Inflammatory macrophage treated with lipopolysaccharide for 1 hour (primary cell): ENCODE data around the gene DCP2.

Experiments
- DNase-seq, 2 donors: peaks; one replicate each; pipeline ENCODE4 v3.0.0-alpha.2; 2020 to 2022

Gene DCP2

DNA sequence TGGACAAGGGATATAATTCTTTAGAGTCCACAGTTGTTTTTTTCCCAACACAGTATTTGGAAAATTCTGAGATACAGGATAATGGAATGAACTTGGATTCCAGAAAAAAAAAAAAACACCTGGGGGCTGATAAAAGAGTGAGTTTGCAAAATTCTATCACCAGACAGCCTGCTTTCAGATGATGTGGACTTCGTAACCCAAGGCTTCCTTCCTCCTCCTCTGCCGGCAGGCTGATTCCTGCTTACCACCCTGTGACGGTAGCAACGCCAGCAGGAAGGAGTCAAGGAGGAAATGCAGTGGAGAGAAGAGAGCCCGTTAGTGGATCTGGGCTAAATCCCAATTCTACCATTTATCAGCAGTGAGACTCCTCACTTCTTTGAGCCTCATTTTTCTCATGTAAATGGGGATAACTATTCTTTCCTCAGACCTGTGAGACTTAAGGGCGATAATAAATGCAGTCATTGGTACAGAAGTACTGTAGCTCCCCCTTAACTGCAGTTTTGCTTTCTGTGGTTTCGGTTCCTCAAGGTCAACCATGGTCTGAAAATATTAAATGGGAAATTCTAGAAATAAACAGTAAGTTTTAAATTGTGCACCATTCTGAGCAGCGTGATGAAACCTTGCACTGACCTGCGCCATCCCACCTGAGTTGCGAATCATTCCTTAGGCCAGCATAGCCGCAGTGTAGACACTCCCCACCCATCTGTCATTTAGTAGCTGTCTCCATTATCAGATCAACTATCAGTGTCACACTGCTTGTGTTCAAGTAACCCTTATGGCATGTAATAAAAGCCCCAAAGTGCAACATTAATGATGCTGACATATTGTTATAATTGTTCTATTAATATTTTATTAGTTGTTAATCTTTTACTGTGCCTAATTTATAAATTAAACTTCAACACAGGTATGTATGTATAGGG, 71.4 kb downstream of the DCP2 start:
- DNase-seq, result peak; percentile 26 to 51

DNA sequence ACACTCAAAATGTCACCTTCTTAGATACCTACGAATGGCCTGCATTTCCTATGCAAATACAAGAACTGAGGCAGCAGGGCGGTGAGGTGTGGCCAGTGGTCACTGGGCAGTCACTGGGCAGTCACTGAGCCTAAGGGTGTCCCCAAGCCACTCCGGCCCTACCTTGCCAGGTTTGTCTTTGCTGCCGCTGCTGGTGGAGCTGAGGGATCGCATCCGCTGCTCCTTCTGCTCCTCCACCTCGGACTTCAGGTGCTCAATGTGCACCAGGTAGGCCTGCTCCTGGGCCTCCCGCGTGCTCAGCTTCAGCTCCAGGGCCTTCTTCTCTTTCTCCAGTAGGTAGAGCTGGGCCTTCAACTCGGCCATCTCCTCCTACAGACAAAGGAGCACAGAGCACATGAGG, 72.3 kb downstream of the DCP2 start:
- no peak for DNase-seq

DNA sequence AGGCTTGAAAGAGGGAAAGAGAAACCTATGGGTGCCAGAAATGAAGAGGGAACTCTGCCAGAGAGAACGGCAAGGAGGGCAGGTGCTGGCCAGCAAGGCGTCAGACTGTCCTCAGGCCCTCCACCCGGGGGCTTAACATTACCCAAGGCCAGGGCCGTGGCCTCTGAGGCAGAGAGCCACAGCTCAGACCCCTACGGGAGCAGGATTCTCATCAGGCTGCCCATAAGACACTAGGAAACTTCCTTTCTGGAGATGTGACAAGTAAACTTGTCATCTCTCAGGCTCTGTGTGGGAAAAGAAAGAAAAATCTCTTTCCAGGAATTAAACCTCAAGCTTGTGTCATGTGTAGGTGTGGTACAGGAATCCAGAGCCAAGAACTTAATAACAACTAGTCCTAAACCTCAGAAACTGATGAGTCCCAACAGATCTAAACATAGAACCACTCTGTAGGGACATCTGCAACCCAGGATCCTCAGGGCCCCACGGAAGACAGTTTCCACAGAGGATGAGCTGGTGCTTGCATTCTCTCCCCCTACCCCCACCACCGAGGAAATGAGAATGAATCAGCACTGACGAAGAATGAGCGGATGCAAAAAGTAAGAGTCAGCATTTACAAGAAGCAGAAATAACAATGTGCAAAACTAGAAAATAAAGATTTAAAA, 74.3 kb downstream of the DCP2 start:
- DNase-seq, result peak; percentile 10 to 35

DNA sequence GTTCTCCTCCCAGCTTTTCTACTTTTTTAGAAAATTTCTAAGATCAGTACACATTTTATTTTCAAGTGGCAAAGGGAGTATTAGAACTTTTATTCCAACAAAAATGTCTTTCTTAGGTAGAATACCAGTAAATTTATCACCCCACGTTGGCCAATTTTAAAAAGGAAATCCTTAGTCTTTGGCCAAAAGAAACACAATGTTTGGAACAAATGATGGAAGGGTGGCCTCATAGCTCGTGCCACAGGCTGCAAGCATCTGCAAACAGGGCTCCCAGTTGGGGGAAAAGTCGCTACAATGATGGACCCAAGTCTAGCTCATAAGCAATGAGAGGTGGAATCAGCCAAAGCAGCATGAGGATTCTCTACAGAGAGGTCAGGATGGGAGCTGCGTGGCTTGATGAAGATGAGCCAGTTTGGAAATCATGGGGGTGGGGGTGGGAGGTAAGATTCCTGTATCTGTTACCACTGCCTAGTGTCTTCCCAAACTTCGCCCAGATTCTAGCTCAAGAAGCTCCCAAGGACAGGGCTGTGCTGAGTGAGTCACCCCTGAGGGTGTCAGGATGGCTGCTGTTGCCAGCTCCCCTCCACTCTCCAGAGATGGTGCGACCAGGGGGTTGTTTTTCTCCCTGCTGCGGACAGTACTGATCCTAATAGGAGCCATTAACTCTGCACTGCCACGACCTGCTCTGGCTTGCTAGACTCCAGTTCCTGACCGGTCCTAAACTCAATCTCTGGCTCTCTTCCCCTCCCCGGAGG, 75.6 kb downstream of the DCP2 start:
- no peak for DNase-seq

DNA sequence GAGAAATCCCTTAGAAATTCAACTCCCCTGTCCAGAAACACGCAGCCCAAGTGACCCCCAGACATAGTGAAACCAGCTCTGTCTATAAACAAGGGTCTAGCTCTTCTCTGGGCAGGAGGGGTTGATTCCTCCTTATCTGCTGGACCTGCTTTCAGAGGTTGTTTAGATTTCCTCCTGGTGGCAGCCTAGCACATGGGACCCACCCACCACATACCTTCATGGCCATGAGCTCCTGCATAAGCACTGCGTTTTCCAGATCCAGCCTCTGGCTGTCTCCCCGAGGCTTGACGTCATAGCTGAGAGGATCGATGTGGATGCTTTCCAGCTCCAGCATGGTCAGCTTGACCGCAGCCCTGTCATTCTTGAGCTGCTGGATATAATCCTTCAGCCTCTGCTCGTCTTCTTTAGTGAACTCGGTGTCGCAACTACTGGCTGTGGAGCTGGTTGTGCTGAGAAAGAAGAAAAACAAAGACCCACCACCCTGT, 77.0 kb downstream of the DCP2 start:
- no peak for DNase-seq

DNA sequence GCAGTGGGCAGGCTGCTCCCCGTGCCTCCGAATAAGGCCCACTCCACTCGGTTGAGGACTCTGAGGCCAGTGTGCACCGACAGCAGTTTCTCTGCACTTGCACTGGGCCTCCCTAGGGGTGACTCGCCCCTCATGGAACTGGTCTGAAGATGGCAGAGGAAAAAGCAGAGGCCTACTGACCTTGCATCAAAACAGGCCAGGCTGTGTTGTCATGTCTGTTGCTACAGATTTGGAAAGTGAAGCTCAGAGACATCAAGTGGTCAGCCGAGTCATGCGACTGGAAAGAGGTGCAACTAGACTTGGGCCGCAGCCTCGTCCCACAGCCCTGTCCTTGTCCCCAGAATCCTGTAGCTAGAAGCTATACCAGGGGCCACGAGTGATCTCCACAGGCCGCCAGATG, 78.3 kb downstream of the DCP2 start:
- no peak for DNase-seq

DNA sequence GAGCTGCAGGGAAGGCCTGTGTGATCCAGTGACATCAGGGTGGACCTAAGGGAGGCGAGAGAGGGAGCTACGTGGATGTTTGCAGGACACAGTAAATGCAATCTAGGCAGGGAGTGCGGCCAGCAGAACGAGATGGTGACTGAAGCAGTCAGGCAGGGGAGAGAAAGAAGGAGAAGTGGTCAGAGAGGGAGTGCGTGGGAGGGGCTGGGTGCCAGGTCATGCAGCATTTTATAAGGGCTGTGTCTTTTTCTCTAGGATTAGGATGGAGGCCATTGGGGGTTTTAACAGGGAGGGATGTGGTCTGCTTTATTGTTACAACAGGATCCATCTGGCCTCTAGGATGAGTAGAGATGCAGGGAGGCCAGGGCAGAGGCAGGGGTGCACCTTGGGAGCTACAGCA, 80.4 kb downstream of the DCP2 start:
- DNase-seq, result peak; percentile 16 to 20

DNA sequence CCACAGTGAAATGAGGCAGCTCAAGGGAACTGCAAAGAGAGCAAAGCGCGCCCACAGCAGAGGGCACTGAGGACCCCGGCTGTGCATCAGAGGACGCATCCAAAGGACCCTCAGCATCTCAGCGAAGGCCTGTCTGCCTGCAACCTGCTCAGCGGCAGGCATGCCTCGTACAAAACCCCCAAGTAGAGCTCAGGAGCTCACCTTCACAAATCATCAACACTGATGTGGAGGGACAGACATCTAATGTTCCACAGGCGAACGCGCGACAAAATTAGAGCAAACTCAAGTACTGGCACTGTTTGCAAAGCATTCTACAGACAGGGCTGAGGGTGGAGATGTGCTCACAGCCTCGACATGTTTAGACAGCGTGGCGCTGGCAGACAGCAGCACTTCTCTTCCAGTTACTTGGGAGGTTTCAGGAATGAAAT, 81.0 kb downstream of the DCP2 start:
- DNase-seq, result no peak

DNA sequence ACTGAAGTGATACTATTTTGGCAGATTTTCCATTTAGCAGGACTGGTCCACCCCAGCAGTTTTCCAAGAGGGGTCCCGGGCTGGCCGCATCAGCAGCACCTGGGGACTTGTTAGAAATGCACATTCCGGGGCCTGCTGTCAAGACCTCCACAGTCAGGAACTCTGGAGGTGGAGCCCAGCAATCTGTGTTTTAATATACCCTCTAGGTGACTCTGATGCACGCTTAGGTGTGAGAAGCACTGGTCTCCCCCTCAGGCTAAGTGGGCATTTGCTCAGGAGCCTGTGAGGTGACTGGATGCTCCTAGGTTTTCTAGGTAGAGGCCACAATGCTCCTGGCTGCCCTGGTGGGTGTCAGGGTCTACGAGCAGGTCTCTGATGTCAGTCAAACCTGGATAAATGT, 81.7 kb downstream of the DCP2 start:
- no peak for DNase-seq

DNA sequence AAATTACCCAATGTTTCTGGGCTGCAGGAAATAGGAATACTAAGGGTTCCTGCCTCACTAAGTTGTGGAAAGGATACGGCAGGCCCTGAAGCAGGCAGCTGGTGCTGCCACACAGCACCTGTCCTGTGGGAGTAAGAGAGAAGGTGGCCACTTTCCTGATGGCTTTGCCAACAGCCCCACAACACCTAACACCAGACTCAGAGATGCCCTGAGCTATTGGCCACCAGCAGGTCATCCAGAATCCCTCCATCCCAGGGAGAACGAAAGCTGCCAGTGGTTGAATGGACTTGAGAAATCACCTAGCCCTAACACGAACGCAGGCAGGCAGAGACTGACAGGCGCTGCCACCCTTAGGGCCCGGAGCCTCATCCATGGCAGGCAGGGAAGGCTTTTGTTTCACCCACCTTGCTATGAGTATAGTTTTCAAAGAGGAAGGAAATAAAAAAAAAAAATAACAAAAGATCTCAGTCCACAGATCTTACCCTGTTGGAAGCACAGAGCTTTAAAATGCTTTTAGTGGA, 82.2 kb downstream of the DCP2 start:
- DNase-seq, result no peak

DNA sequence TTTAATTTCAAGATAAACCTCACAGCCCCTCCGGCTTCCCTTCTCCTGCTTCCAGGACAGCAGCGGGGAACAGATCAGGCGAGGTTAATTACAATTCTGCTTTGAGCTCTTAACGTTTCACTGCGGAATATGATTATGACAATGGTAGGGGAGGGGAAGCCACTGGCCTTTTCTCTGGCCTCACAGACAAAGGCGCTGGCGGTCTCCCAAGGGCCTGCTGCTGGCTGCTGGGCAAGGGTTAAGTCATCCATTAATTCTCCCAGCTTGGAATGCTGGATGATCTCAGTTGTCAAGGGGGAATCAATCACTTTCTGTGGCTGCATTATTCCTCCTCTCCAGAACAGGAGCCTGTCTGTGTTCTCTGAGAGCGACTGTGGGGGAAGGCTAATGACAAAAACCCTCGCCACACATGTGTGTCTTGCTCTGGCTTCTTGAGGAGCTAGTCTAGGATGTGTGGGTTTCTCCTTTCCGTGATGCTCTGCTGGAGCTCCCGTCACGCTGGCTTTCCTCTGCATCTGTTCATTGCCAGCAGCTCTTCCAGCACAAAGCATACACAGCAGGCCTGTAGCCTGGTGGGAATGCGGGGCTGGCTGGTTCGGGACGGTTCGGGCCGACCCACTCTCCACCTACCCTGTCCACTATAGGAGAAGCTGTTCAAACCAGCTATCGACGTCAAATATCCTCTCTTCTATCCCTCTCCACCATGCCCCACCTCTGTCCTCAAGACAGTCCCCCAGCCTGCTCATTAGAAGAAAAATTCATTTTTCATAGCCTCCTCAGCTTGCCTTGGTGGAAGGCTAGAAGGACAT, 82.8 kb downstream of the DCP2 start:
- DNase-seq, result no peak

DNA sequence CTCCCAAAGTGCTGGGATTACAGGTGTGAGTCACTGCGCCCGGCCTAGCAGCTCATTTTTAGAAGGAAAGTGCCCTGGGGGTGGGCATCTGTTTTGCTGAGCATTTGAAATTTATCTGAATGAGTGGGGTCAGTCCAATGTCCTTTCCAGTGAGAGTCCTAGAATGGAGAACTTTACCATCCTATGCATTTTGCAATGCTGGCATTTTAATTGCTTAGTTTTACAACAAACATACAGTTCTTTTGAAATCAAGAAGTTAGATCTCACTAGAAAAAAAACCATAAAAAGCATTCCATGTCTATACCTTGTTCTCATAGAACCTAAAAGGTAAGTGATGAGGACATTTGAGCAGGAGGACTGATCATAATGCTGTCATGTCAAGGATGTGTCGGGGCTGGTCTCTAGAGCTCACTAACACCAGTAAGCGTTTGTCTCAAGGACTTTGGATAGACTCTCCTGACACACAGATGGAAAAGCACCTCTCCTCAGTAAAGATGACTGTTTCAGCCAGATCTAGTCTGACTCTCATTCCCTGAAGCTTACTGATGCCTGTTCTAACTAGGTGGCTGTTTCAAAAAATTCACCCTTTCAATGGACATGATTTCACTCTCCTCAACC, 83.9 kb downstream of the DCP2 start:
- DNase-seq, result no peak

DNA sequence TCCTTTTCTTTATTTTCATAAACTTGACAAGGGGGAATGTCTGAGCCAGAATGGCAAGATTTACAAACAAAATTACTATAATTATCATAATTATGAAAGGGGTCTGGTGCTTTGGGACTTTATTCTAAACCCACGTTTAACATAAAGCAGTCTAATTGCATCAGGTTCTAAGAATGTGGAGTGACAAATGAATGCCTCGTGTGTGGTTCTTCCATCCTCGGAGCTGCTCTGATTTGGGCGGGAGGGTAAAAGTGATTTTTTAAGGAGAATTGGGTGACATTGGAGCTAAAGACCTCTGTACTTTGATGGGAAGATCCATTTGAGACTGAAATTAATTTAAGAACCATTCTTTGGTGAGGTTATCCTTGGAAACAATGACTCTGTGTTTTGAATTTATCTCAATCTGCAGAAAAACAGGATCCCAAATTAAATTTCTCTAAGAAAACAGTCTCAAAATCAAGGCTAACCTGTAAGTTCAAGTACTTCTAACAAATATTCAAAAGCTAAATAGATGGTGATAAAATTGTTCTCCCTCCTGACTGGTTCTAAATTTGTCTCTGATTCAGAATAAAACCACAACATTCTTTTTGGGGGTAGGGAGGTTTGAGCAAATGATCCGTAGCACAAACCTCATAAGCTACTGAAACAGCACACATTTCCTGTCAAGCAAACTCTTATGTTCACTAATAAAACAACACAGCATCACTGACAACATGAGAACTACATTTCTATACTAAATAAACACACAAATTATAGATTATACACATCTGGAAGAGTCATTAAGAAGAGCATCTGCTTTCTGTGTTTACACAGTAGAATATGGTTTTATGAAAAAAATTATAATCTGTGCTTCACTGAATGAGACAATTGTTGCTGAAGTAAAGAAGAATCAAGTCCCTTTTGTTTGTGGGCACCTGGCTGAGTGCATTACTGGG, 85.5 kb downstream of the DCP2 start:
- DNase-seq, result no peak

DNA sequence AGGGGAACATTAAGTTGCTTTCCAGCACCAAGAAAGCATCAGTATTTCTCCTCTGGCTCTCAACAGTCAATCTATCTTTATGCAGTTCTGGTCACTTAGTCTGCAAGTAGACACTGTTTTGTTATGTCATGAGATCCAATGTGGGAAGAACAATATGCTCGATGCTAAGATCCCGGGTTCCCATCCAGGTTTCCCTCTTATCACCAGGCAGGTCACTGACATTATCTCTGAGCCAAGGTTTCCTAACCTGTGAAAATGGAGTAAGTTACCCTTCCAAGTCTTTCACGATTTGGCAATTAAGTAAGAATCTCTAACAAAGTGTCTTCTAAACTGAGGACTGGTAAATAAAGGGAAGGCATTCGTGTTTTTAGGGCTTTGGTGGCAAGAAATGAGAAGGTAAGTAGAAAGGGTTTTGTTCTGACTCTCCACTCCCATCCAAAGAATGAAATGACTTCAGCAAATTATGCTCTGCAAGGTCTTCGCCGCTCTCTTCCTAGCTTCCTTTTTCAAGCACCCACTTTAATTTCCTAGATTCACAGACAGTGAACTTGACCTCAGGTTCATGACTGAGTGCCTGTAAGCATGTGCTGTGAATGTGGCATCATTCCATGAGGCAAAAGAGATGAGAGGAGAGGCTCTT, 86.4 kb downstream of the DCP2 start:
- no peak for DNase-seq

DNA sequence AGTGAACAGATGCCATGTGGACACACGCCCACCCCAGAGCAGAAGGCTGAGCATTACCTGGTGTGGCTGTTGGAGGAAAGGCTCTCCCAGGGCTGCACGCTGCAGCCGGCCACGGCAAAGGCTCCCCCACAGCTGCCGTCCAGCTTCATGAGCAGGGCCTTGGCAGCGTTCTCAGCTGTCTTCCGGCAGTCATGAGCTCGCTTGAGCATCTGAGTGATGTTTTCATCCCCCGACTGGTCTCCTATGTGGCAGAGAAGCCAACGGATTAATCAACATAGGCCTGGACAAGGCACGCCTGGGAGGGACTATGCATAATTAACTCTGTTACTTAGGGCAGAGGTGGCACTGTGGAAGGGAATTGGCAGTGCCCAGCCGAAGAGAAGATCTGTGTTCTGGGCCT, 87.3 kb downstream of the DCP2 start:
- no peak for DNase-seq

DNA sequence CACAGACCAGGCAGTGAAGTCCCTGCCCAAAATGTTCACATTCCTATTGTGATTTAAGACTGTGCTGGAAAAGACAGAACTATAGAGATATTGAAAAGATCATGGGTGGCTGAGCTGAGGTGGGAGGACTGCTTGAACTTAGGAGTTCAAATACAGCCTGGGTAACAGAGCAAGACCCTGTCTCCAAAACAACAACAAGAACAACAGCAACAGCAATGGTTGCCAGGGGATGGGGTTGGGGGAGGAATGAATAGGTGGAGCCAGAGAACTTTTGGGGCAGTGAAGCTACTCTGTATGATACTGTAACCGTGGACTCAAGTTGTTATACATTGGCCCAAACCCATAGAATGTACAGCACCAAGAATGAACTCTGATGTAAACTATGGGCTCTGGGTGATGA, 88.2 kb downstream of the DCP2 start:
- no peak for DNase-seq

DNA sequence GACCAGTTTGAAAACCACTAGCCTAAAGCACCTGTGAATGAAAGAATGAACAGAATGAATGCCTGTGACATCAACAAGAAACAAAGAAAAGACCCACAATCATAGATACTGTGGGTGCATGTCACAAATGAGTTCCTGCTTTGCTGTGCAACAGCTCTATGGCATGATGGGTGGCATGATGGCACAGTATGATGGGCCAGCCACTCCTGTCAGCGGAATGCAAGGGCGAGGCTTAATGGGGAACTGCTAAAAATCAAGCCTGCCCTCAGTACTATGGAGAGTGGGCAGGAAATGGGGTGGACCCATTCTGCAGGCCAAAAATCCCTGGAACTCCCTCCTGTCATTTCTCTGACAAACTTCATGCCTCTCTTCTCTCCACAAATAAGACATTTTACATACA, 89.0 kb downstream of the DCP2 start:
- DNase-seq, result no peak

DNA sequence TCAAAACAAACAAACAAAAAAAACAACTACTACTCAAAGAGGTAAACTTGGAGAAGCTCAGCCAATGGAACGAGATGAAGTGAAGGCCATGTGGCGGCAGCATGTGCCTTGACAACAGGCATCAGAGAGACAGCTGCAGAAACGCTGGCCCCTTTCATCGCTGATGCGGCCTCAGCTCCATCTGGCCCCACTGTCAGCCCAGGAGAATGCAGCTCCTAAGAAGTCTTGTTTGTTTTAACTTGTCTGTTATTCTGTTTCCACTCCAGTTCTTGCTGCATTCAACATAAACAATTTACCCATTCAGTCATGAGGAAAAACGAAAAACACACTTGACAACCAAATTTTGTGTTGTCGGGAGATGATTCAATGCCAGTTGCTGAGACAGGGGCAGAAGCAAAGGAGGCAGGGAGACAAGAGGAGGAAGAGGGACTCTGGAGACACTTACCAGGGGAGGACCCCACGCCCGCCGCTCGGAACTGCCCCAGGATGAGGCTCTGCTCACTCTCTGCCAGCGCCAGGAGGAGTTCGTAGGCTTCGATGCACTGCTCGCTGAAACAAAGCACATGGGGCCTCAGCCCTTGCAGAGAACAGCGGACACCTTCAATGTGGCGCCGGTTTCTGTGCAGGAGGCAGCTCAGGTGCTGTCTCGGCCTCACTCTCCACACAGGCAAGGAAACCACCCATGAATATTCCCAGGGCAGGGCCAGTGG, 91.2 kb downstream of the DCP2 start:
- no peak for DNase-seq

DNA sequence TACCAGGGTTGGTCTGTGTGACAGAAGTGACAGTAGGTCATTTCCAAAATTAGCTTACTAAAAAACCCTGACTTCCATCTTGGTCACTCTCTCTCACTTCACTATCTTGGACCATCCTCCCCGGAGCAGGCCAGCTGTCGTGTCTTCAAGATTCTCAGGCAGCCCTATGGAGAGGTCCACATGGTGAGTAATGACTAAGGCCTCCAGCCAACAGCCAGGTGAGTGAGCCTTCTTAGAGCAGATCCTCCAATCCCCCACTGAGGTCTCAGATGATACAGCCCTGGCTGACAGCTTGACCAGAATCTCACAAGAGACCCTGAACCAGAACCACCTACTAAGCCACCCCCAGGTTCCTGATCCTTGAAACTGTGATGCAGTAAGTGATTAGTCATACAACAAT, 92.0 kb downstream of the DCP2 start:
- DNase-seq, result no peak
